Measurements from ENCODE around the gene IRS4. TPM values are rescaled to one million over a fixed set of nuclear protein-coding genes. Genes with fewer than 3 reads are reported as not detected.

IRS4 gene
- total and polyA plus RNA-seq, 4 experiments from 2014 or later, result not detected

DNA sequence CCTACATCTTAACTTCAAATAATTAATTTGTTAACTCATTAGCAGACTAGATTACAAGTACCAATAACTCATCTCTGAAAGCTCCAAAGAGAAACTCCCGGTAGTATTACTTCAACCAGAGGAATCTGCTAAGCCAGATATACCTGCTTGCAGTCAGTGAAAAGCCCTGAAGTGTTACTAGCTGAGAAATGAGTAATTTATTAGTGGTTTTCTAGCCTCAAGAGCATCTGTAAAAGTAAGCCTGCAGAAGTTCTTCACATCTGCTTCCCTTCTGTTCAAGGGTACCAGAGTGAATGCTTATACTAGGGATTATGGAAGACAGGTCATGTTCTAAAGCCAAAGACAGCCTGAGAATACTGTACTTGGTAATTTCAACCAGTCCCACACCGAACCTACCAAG, 34.7 kb downstream of the IRS4 start:
- Histone ChIP-seq H3K27ac (ENCODE audit: low read depth, low read length) (no peak overlapping the region), H3K36me3 (ENCODE audit: insufficient read depth, low read length) (no peaks in the 10 kb centered on the region), H3K4me3 (ENCODE audit: low read length in 2 of 2) (no peak overlapping the region), H3K27me3 (ENCODE audit: insufficient read depth, low read length) (no peaks in the 10 kb centered on the region), H3K9me3 (ENCODE audit: control insufficient read depth in 1 of 2, low read length in 2 of 2) (no peaks in the 10 kb centered on the region), H3K4me1 (ENCODE audit: insufficient read depth, low read length) (no peaks in the 10 kb centered on the region)
- no peak overlapping the region for H3K4me3 Mint-ChIP-seq
- H3K4me1 Mint-ChIP-seq, result no peaks in the 10 kb centered on the region
- H3K27ac Mint-ChIP-seq, result no peak overlapping the region
- no peaks in the 10 kb centered on the region for H3K9me3 Mint-ChIP-seq
- intact Hi-C loops (cut with micrococcal nuclease), result no loop called here
- H3K27me3 Mint-ChIP-seq, result no peaks in the 10 kb centered on the region
- CTCF ChIA-PET (ENCODE audit: partially characterized antibody), result no interaction called here
- no peak for DNase-seq
- POLR2A ChIA-PET (ENCODE audit: partially characterized antibody), result no interaction called here
- H3K36me3 Mint-ChIP-seq, result no peaks in the 10 kb centered on the region

DNA sequence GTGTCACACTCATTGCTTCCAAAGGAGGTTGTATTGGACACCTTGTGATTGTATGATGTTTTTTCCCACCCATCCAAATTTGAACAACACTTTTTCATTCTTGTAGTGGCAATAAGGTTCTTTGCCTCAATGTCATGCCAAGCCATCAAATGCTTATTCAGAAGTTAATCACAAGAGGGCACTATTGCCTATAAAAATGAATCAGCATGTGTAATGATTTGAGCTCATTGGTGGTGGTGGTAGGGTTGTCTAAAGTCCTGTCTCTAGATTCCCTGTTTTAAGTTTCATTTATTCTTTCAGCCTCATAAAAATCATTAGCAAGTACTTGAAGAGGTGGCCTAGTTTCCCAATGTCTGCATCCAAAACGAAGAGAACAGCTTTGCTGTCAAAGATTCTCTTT, 37.0 kb downstream of the IRS4 start:
- peaks cover 0 to 2% (median 0%) of the 10 kb centered on the region in 8 donors for H3K9me3 Mint-ChIP-seq
- DNase-seq, result no peak
- H3K4me1 Mint-ChIP-seq, result no peaks in the 10 kb centered on the region
- H3K27ac Mint-ChIP-seq, result no peak overlapping the region
- ChIA-PET POLR2A (ENCODE audit: partially characterized antibody) (no interaction called here), CTCF (ENCODE audit: partially characterized antibody) (no interaction called here)
- Histone ChIP-seq H3K27ac (ENCODE audit: low read depth, low read length) (no peak overlapping the region), H3K4me3 (ENCODE audit: low read length in 2 of 2) (no peak overlapping the region), H3K27me3 (ENCODE audit: insufficient read depth, low read length) (no peaks in the 10 kb centered on the region), H3K36me3 (ENCODE audit: insufficient read depth, low read length) (no peaks in the 10 kb centered on the region), H3K9me3 (ENCODE audit: control insufficient read depth in 1 of 2, low read length in 2 of 2) (no peaks in the 10 kb centered on the region), H3K4me1 (ENCODE audit: insufficient read depth, low read length) (no peaks in the 10 kb centered on the region)
- no peaks in the 10 kb centered on the region for H3K36me3 Mint-ChIP-seq
- intact Hi-C loops (cut with micrococcal nuclease), result no loop called here
- no peaks in the 10 kb centered on the region for H3K27me3 Mint-ChIP-seq
- H3K4me3 Mint-ChIP-seq, result no peak overlapping the region

DNA sequence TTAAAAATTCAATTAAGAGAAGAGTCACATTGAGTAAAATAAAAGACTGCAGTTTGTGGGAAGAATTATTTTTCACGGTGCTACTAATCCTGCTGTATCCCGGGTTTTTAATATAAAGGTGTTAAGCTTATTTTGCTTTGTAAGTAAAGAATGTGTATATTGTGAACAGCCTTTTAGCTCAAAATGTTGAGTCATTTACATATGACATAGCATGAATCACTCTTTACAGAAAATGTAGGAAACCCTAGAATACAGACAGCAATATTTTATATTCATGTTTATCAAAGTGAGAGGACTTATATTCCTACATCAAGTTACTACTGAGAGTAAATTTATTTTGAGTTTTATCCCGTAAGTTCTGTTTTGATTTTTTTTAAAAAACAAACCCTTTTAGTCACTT, 39.7 kb downstream of the IRS4 start:
- H3K36me3 ChIP-seq (ENCODE audit: insufficient read depth, low read length), result no peaks in the 10 kb centered on the region
- ChIA-PET POLR2A (ENCODE audit: partially characterized antibody) (no interaction called here), CTCF (ENCODE audit: partially characterized antibody) (no interaction called here)
- no peaks in the 10 kb centered on the region for H3K27me3 Mint-ChIP-seq
- intact Hi-C loops (cut with micrococcal nuclease), result no loop called here
- no peak overlapping the region for H3K27ac ChIP-seq (ENCODE audit: low read depth, low read length)
- no peak overlapping the region for H3K4me3 ChIP-seq (ENCODE audit: low read length in 2 of 2)
- no peak for DNase-seq
- no peaks in the 10 kb centered on the region for H3K27me3 ChIP-seq (ENCODE audit: insufficient read depth, low read length)
- H3K36me3 Mint-ChIP-seq, result no peaks in the 10 kb centered on the region
- no peaks in the 10 kb centered on the region for H3K4me1 Mint-ChIP-seq
- H3K4me3 Mint-ChIP-seq, result no peak overlapping the region
- H3K9me3 Mint-ChIP-seq, result peaks cover 0 to 2% (median 0%) of the 10 kb centered on the region in 8 donors
- H3K9me3 ChIP-seq (ENCODE audit: control insufficient read depth in 1 of 2, low read length in 2 of 2), result no peaks in the 10 kb centered on the region
- H3K4me1 ChIP-seq (ENCODE audit: insufficient read depth, low read length), result no peaks in the 10 kb centered on the region
- H3K27ac Mint-ChIP-seq, result no peak overlapping the region

Data from CD4-positive, alpha-beta memory T cell (primary cell).